Thyroid gland (tissue), 4 donors: ENCODE measurements around the gene ITPKB. TPM values are rescaled to one million over a fixed set of nuclear protein-coding genes. Genes with fewer than 3 reads are reported as not detected.
"Not testable (repeated sequence)": the region's sequence is repeated elsewhere in the genome, so short reads cannot be mapped to it uniquely, and the experiment has no call there.

ENCODE experiments used
- DNase-seq, 2 donors: peaks; one replicate each; pipeline ENCODE4 v3.0.0-alpha.2; 2019
- H3K27ac ChIP-seq, 3 donors: fragments of 200-600 bp; sonication (generic); 1 replicate in 2 of 3; 2 replicates in 1 of 3; pipeline ENCODE4 v1.5.1; 2016 to 2019; ENCODE audit warnings: mild to moderate bottlenecking in 1 of 3, moderate library complexity in 1 of 3
- H3K27me3 ChIP-seq: fragments of 200-600 bp; sonication (generic); one replicate; pipeline ENCODE4 v1.5.1; 2019
- H3K36me3 ChIP-seq, 2 donors: fragments of 200-600 bp; sonication (generic); one replicate each; pipeline ENCODE4 v1.5.1; 2016 to 2019
- H3K4me1 ChIP-seq, 2 donors: fragments of 200-600 bp; sonication (generic); one replicate each; pipeline ENCODE4 v1.5.1; 2017 to 2019
- H3K4me3 ChIP-seq, 3 donors: fragments of 200-600 bp; sonication (generic); replicated peaks in 1 of 3; 1 replicate in 2 of 3; 2 replicates in 1 of 3; pipeline ENCODE4 v1.5.1; 2016; ENCODE audit warnings: mild to moderate bottlenecking in 1 of 3
- H3K9me3 ChIP-seq: fragments of 200-600 bp; sonication (generic); one replicate; pipeline ENCODE4 v1.5.1; 2017
- CTCF ChIP-seq, 6 experiments: fragments of 200-600 bp in 3 of 6; fragments of 450-650 bp in 3 of 6; sonication (generic) in 3 of 6; IDR thresholded peaks; one replicate each; pipeline ENCODE4 v1.5.1; 2016 to 2019; ENCODE audit warnings: antibody characterized with exemption in 6 of 6, mild to moderate bottlenecking in 2 of 6, inconsistent platforms in 1 of 6, moderate library complexity in 1 of 6
- POLR2A ChIP-seq, 2 donors: fragments of 450-650 bp; IDR thresholded peaks; one replicate each; pipeline ENCODE4 v1.6.1; 2017; ENCODE audit warnings: antibody characterized with exemption in 2 of 2, mild to moderate bottlenecking in 2 of 2, moderate library complexity in 1 of 2
- WGBS, 2 donors: methylation state at CpG; one replicate each; pipeline ENCODE4 v1.1.5; 2017; 5-methylcytosine and 5-hydroxymethylcytosine counted together
- intact Hi-C: fragments of 100-400 bp; cut with DNase I; formaldehyde crosslinking; loops from one replicate; pipeline ENCODE4 v1.15.1; 2023
- total RNA-seq, 4 donors: library from RNA; depleted of rRNA; stranded (reverse); fragments of >200 nt; gene quantifications; one replicate each; pipeline ENCODE4 v1.2.3, GENCODE V29; 2016

ITPKB gene
- total RNA-seq, 4 donors from 2014 or later: 19.1 to 24.0 (median 22.2) TPM

- Histone ChIP-seq H3K27me3 (no peaks in the 10 kb centered on the region), H3K27ac (no peak overlapping the region), H3K9me3 (no peaks in the 10 kb centered on the region), H3K36me3 (peaks cover 16 to 24% of the 10 kb centered on the region in 2 donors), H3K4me1 (no peaks in the 10 kb centered on the region), H3K4me3 (no peak overlapping the region)
- TF ChIP-seq POLR2A (IDR thresholded peaks at IDR 0.05): no peak
- no peak for TF ChIP-seq CTCF (IDR thresholded peaks at IDR 0.05)
- 74 to 81% methylated on average over 9 of the region's 9 CpGs for WGBS, 2 donors
- intact Hi-C loops: no loop called here
- no peak for DNase-seq
Measured at GRCh38 chr1:226643177-226643576, 95.9 kb downstream of the ITPKB start.

GRCh38 chr1:226642421-226642820, 96.7 kb downstream of the ITPKB start:
- Histone ChIP-seq H3K9me3 (no peaks in the 10 kb centered on the region), H3K4me1 (no peaks in the 10 kb centered on the region), H3K27ac (no peak overlapping the region), H3K27me3 (no peaks in the 10 kb centered on the region), H3K4me3 (no peak overlapping the region), H3K36me3 (peaks cover 13 to 17% of the 10 kb centered on the region in 2 donors)
- 96 to 97% methylated on average over 5 to 8 of the region's 8 CpGs for WGBS, 2 donors
- TF ChIP-seq CTCF (IDR thresholded peaks at IDR 0.05) (no peak), POLR2A (IDR thresholded peaks at IDR 0.05) (no peak)
- intact Hi-C loops: no loop called here
- DNase-seq: no peak

- TF ChIP-seq CTCF (IDR thresholded peaks at IDR 0.05) (no peak), POLR2A (IDR thresholded peaks at IDR 0.05) (no peak)
- Histone ChIP-seq H3K9me3 (no peaks in the 10 kb centered on the region), H3K4me1 (no peaks in the 10 kb centered on the region), H3K4me3 (no peak overlapping the region), H3K36me3 (peaks cover 8 to 12% of the 10 kb centered on the region in 2 donors), H3K27ac (no peak overlapping the region), H3K27me3 (no peaks in the 10 kb centered on the region)
- 96% methylated on average over 23 of the region's 23 CpGs for WGBS, 2 donors
- intact Hi-C loops: no loop called here
- no peak for DNase-seq
Measured at GRCh38 chr1:226641671-226642231, 97.3 kb downstream of the ITPKB start.

GRCh38 chr1:226640321-226641136, 98.6 kb downstream of the ITPKB start:
- DNase-seq: no peak
- H3K9me3 ChIP-seq: no peaks in the 10 kb centered on the region
- intact Hi-C loops: no loop called here
- 88 to 91% methylated on average over 19 to 23 of the region's 23 CpGs for WGBS, 2 donors
- H3K27me3 ChIP-seq: no peaks in the 10 kb centered on the region
- no peak overlapping the region for H3K4me3 ChIP-seq
- H3K27ac ChIP-seq: no peak overlapping the region
- peaks cover 6 to 12% of the 10 kb centered on the region in 2 donors for H3K36me3 ChIP-seq
- no peaks in the 10 kb centered on the region for H3K4me1 ChIP-seq
- TF ChIP-seq POLR2A (IDR thresholded peaks at IDR 0.05) (no peak), CTCF (IDR thresholded peaks at IDR 0.05) (no peak)

- WGBS, 2 donors: 95 to 96% methylated on average over 16 to 18 of the region's 18 CpGs
Measured at GRCh38 chr1:226639631-226640061, 99.4 kb downstream of the ITPKB start.

GRCh38 chr1:226639206-226639605, 99.9 kb downstream of the ITPKB start:
- WGBS, 2 donors: 93 to 99% methylated on average over 8 of the region's 8 CpGs
- DNase-seq, H3K4me3 ChIP-seq, H3K4me1 ChIP-seq, H3K27me3 ChIP-seq, H3K27ac ChIP-seq, H3K9me3 ChIP-seq: not testable (repeated sequence)
- intact Hi-C loops: loop anchor here (10.0 kb wide), 2 partner anchors 96 to 806 kb away; partner anchors contain the start of gene ITPKB
- peaks cover 6 to 12% of the 10 kb centered on the region in 2 donors for H3K36me3 ChIP-seq

More at GRCh38 chr1:226639631-226640061, 99.4 kb downstream of the ITPKB start:
- H3K9me3 ChIP-seq: no peaks in the 10 kb centered on the region
- H3K4me1 ChIP-seq: no peaks in the 10 kb centered on the region
- intact Hi-C loops: loop anchor here (10.0 kb wide), 2 partner anchors 95 to 805 kb away; partner anchors contain the start of gene ITPKB
- TF ChIP-seq POLR2A (IDR thresholded peaks at IDR 0.05): no peak
- no peak overlapping the region for H3K27ac ChIP-seq
- DNase-seq: no peak
- no peak overlapping the region for H3K4me3 ChIP-seq
- no peaks in the 10 kb centered on the region for H3K27me3 ChIP-seq
- peaks cover 6 to 12% of the 10 kb centered on the region in 2 donors for H3K36me3 ChIP-seq
